Measurements from ENCODE around the gene SLC30A3.

Gene SLC30A3

DNA sequence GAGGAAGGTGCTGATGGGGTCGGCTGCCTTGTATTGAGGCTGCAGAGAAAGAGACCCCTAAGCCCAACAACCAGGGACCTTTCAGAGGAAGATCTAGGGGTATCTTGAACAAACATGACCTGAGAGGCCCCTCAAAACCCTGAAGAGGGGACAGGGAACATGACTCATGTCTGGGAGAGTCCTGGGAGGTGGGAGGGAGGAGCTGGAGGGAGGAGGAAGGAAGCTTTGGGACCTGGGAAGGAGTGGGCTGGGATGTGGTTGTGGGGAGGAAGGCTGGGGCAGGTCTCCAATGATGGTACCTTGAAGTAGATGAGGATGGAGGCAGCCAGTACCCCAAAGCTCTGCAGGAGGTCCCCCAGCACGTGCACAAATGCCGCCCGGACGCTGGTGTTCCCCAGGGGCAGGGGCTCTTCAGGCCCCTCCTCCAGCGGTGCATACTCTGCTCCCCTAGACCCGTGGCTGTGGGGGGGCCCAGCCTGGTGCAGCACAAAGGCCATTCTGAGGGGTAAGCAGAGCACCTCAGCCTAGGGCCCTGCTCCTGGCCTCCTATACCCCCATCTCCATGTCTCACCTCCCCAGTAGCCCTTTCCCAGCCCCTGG is 5.9 kb downstream of the SLC30A3 start:
- DNase-seq (ENCODE audit: low read depth), result no peak
- no peak overlapping the region for H3K4me3 ChIP-seq (ENCODE audit: low read length)
- TF ChIP-seq, protein P1, sequence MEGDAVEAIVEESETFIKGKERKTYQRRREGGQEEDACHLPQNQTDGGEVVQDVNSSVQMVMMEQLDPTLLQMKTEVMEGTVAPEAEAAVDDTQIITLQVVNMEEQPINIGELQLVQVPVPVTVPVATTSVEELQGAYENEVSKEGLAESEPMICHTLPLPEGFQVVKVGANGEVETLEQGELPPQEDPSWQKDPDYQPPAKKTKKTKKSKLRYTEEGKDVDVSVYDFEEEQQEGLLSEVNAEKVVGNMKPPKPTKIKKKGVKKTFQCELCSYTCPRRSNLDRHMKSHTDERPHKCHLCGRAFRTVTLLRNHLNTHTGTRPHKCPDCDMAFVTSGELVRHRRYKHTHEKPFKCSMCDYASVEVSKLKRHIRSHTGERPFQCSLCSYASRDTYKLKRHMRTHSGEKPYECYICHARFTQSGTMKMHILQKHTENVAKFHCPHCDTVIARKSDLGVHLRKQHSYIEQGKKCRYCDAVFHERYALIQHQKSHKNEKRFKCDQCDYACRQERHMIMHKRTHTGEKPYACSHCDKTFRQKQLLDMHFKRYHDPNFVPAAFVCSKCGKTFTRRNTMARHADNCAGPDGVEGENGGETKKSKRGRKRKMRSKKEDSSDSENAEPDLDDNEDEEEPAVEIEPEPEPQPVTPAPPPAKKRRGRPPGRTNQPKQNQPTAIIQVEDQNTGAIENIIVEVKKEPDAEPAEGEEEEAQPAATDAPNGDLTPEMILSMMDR (conservative IDR thresholded peaks at IDR 0.05; ENCODE audit: low read depth, low read length), result no peak

DNA sequence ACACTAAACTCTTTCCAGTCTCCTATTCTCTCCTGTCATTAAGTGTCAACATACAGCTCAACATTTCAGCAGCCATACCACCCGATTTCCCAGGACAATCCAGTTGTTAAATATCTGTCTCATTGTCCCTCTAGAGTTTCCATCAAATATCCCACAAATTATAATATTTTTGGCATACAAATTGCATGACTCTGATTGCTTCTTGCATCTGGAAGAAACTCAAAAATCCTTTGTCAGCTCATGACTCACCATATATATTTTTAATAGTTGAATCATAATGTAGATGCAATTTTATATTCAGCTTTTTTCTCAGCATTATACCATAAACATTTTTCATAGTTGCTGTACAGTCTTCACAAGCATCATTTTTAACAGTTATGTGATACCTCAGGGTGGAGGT is 7.2 kb downstream of the SLC30A3 start:
- DNase-seq (ENCODE audit: low read depth), result no peak
- H3K4me3 ChIP-seq (ENCODE audit: low read length), result no peak overlapping the region
- TF ChIP-seq, protein P1 (conservative IDR thresholded peaks at IDR 0.05; ENCODE audit: low read depth, low read length), result no peak

DNA sequence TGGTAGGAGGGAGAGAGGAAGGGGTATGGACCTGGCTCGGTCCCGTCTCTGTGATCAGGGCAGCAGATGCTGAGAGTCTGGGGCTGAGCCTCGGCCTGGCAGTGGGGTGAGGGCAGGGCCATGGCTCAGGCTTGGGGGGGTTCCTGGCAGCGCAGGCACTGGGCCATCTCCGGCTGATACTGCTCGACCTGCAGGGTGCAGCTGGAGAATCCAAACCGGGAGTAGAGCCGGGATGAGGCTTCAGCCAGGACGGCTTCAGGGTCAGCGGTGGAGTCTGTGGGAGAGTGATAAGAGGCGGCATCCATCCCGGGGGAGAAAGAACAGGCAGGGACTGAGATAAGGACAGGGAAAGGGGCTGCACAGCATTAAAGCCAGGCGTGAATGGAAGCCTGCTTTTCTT is 7.7 kb downstream of the SLC30A3 start:
- no peak for DNase-seq (ENCODE audit: low read depth)
- TF ChIP-seq, protein P1 (conservative IDR thresholded peaks at IDR 0.05; ENCODE audit: low read depth, low read length), result no peak
- H3K4me3 ChIP-seq (ENCODE audit: low read length), result no peak overlapping the region

DNA sequence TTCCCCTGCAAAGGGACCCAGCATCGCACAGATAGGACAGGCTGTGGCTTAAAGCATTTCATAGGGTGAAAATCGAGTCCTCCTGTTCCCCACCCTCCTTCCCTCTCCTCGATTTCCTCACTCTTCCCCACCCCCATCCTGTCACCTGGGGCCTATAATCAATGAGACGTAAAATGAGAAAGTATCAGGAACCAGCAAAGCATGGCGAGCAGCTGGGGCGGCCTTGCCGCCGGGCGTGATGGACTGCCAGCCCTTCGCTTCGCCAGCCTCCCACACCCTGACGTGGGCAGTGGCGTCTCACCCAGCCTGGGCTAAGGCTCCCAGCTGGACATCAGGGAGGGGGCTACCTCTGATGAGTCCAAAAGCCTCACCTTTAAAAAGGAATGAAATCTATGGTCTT is 11.1 kb downstream of the SLC30A3 start:
- DNase-seq (ENCODE audit: low read depth), result no peak
- TF ChIP-seq, protein P1 (conservative IDR thresholded peaks at IDR 0.05; ENCODE audit: low read depth, low read length), result no peak
- H3K4me3 ChIP-seq (ENCODE audit: low read length), result no peak overlapping the region

DNA sequence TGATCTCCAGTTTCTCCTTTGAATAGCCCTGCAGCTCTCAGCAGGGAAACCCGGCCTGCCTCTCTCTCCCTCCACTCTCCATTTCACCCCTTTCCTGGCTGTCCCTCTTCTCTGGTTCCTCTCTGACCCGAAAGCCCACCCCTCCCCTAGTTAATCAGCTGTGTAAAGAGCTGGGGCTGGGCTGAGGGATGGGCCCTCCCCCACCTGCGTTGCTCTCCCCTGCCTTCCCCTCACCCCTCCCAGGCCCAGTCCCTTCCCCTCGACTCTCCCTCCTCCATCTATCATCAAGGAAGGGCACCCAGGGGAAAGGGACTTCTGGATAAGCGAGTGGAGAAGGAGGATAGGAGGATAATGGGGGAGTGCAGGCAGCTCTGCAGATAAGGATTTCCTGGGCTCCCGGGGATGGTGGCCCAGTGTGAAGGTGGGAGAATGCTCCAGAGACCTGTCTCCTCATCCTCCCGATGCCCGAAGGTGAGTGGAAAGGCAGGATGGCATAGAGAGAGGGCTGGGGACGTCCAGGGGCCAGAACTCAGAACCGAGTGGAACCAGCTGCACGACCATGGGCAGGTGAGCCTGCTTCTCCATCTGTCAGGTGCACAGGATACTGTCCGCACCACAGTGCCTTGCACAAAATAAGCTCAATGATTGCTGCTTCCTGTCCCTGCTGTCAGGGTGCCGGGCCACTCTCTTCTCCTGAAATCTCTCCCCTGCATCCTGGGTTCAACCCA is 12.0 kb downstream of the SLC30A3 start:
- TF ChIP-seq, protein P1 (conservative IDR thresholded peaks at IDR 0.05; ENCODE audit: low read depth, low read length), result no peak
- no peak for DNase-seq (ENCODE audit: low read depth)
- no peak overlapping the region for H3K4me3 ChIP-seq (ENCODE audit: low read length)

DNA sequence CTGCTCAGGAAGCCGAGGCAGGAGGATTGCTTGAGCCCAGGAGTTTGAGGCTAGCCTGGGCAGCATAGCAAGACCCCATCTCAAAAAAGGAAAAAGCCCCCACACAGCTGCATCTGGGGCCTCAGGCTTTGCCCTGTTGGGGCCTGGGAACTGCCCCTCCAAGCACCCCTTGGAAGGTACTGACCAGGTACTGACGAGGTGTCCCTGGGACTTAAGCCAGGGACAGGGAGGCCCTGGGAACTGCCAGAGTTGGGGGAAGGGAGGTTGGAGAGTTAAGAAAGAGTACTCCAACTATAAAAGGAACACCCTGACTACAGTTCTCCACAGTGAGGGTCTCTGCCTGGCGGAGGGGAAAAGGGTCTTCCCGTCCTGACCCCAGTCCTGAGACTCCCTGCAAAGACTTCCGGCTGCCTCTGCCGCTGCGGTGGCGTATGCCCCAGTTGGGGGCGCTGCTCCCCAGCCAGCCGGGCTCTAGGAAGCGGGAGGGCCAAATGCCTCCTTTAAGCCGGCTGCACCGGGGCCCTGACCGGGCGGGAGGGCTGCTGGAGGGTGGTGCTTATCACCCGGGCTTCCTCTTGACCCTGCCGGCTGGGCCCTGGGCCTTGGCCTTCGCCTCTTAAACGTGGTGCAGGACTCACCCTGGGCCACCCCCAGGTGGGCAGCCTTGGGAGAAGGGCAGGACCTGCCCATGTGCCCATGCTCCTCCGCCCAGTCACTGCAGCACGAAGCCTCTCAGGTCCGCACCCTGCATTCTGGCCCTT is 12.8 kb downstream of the SLC30A3 start:
- TF ChIP-seq, protein P1 (conservative IDR thresholded peaks at IDR 0.05; ENCODE audit: low read depth, low read length), result peak; percentile 90
- DNase-seq (ENCODE audit: low read depth), result no peak
- no peak overlapping the region for H3K4me3 ChIP-seq (ENCODE audit: low read length)

All from retinal pigment epithelial cell (primary cell).